GM21619 (cell line): ENCODE data around the gene ABCC10.
"Not testable (repeated sequence)": the region's sequence is repeated elsewhere in the genome, so short reads cannot be mapped to it uniquely, and the experiment has no call there.

Experiments
- ATAC-seq: cut with Tn5 transposase; IDR thresholded peaks from one replicate; pipeline ENCODE4 v1.9.1; 2021; ENCODE audit not compliant: unreplicated experiment

ABCC10 gene

DNA sequence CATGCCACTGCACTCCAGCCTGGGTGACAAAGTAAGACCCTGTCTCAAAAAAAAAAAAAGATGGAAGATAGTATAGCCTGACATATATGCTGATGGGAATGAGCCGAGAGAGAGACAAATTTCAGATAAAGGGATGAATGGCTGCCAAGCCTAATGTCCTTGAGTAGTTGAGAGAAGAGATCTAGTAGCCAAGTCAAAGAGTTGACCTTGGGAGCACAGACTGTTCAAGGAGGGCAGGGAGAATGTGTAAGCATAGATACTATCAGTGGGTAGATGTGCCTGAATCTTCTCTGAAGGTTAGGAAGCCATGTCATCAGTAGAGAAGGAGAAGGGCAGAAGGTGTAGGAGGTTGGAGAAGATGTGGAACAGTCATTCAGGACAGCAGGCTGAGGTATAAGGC, 20.0 kb upstream of the ABCC10 start:
- no peak for ATAC-seq

DNA sequence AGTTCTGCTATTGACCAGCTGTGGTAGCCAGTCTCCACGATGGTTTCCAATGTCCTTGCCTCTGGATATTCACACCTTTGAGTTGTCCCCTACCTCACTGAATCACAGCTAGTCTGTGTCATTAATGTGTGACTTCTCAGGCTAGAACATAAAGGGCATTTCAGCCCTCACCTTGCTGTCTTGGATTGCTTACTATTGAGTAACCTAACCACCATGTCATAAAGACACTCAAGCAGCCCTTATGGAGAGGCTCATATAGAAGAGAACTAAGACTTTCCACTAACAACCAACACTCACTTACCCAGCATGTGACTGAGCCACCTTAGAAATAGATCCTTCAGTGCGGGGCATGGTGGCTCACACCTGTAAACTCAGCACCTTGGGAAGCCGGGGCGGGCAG, 19.1 kb upstream of the ABCC10 start:
- no peak for ATAC-seq

DNA sequence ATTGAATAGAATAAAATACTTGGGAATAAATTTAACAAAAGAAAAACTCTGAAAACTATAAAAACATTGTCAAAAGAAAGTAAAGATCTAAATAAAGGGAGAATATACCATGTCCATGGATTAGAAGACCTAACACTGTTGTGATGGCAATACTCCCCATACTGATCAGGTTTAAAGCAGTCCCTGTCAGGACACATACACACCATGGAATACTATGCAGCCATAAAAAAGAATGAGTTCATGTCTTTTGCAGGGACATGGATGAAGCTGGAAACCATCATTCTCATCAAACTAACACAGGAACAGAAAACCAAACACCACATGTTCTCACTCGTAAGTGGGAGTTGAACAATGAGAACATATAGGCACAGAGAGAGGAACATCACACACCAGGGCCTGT, 16.6 kb upstream of the ABCC10 start:
- ATAC-seq: not testable (repeated sequence)

DNA sequence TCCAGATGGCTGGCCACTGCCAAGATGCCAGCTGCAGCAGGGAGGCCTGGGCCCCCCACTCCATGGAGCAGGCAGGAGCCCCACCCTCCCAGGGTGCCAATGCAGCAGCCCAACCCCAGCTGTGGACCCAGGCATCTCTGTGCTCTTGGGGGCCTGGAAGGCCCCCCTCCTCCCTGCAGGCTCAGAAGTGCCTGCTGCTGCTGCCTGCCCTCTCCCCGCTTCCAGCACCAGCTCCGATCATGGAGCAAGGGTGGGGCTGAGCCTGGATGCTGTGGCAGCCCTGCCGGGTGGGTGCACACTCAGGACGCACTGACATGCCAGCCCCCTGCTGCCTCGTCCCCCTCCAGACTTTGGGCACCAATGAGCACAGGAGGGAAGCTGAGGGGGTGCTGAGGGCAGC, 14.8 kb upstream of the ABCC10 start:
- no peak for ATAC-seq

DNA sequence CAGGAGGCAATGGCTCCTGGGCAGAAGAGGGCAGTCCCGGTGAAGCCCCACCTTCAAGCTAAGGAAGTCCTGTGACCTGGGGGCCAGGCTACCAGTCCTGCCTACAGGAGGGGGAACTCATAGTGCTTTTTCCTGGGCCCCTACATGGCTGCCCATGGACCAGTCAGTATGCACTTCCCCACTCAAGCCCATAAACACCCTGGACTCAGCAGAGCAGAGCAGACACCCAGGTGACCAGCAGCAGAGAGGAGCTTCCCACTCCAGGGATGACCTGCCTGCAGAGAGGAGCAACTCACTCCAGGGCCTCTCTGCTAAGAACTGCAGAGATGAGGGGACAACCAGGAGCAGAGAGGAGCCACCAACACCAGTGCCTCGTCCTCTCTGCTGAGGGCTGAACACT, 14.3 kb upstream of the ABCC10 start:
- ATAC-seq: no peak

DNA sequence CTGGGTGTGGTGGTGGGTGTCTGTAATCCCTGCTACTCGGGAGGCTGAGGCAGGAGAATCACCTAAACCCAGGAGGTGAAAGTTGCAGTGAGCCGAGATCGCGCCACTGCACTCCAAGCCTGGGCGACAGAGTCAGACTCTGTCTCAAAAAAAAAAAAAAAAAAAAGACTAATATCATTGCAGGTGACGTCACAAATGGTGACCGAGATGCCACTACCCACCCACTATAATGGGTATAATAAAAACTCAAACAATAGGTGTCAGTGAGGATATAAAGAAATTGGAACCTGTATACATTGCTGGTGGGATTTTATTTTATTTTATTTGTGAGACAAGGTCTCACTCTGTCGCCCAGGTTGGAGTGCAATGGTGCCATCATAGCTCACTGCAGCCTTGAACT, 12.1 kb upstream of the ABCC10 start:
- ATAC-seq: not testable (repeated sequence)

DNA sequence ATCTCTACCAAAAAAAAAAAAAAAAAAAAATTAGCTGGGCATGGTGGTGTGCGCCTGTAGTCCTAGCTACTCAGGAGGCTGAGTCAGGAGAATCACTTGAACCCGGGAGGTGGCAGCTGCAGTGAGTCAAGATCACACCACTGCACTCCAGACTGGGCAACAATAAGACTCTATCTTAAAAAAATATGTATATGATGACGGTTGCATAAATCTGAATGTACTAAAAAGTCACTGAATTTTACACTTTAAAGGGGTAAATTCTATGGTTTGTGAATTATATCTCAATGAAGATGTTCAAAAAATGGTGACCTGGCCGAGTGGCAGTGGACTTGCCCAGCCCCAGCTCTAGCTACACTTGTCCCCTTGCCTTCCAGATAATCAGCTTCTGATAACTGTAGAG, 10.4 kb upstream of the ABCC10 start:
- ATAC-seq: no peak

DNA sequence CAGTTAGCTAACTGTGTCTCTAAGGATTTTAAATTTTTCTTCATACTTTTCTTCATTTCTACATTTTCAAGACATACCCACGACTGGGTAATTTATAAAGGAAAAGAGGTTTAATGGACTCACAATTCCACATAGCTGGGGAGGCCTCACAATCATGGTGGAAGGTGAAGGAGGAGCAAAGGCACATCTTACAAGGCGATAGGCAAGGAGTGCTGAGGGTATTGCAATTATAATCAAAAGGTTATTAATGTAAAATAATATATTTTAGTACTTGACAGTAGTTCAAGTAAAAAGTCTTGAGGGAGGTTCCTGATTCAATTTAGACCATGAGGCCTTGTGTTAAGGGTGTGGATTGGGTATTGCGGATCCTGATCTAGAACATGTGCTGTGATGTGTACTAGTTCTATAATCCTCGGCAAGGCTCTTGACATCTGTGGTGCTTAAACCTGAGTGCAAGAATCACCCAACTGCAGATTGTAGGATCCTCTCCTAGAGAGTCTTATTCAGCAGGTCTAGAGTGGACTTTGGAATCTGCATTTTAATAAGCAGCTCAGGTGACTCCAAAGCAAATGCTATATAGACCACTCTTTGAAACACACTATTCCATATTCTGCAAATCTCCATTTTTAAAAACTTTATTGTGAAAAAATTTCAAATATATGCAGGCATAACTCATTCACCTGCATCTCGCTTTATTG, 7.2 kb upstream of the ABCC10 start:
- no peak for ATAC-seq

DNA sequence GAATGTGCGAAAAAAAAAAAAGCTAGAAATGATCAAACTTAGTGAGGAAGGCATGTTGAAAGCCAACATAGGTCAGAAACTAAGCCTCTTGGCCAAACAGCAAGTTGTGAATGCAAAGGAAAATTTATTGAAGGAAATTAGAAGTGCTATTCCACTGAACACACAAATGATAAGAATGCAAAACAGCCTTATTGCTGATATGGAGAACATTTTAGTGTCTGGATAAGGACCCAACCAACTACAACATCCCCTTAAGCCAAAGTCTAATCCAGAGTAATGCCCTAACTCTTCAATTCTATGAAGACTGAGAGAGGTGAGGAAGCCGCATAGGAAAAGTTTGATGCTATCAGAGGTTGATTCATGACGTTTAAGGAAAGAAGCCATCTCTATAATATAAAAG, 5.5 kb upstream of the ABCC10 start:
- no peak for ATAC-seq

DNA sequence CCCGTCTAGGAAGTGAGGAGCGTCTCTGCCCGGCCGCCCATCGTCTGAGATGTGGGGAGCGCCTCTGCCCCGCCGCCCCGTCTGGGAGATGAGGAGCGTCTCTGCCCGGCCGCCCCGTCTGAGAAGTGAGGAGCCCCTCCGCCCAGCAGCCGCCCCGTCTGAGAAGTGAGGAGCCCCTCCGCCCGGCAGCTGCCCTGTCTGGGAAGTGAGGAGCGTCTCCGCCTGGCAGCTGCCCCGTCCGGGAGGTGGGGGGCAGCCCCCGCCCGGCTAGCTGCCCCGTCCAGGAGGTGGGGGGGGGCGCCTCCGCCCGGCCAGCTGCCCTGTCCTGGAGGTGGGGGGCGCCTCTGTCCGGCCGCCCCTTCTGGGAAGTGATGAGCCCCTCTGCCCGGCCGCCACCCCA, 2.3 kb upstream of the ABCC10 start:
- not testable (repeated sequence) for ATAC-seq

DNA sequence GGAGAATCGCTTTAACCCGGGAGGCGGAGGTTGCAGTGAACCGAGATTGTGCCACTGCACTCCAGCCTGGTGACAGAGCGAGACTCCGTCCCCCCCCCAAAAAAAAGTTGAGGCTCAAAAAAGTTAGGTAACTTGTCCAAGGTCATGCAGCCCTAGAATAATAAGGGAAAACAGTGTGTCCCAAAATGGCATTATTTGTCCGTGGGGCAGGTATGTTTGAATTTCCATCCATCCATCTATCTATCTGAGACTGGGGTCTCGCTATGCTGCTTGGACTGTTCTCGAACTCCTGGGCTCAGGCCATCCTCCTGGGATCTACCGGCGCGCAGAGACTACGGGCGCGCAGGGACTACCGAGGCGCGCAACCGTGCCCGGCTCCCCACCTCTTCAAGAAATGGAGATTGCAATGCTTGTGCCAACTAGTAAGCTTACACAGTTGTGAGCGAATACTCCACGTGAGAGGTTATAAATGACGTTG, 374 bp upstream of the ABCC10 start:
- ATAC-seq: no peak

DNA sequence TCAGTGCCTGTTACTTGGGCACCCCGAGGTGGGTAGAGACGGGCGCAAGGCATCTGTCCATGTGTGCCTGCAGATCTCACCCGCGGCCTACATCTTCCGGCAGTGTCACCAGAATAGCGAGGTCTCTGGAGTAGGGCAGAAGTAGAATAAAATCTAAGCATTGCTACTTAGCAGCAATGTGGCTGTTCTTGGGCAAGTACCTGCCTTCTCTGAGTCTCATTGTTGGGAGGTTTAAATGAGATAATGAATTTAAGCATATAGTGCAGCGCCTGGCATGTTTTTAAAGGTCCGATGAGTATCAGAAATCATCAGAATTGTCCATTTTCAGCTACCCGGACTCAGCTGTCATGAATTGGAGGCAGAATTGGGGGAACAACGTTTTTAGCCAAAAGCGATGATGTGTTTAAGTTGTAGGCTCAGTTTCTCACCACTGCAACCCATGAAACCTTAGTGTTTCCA, 800 bp downstream of the ABCC10 start:
- no peak for ATAC-seq

DNA sequence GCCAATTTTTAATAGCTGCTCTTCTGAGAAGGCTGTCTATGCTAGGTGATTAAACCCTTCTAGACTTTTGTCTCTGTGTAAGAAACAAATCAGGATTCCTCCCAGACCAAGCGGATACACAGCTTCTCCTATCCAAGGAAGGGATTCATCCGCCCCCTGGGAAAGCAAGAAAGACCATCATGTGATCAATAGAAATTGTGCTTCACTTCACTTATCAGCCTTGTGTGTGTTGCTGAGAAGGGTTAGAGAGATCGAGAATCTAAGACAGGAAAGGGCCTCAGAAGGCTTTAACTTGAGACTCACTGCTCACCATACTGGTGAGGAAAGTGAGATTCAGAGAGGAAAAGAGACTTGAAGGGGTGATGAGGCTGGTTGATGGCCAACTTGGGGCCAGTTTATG, 1.5 kb downstream of the ABCC10 start:
- no peak for ATAC-seq

DNA sequence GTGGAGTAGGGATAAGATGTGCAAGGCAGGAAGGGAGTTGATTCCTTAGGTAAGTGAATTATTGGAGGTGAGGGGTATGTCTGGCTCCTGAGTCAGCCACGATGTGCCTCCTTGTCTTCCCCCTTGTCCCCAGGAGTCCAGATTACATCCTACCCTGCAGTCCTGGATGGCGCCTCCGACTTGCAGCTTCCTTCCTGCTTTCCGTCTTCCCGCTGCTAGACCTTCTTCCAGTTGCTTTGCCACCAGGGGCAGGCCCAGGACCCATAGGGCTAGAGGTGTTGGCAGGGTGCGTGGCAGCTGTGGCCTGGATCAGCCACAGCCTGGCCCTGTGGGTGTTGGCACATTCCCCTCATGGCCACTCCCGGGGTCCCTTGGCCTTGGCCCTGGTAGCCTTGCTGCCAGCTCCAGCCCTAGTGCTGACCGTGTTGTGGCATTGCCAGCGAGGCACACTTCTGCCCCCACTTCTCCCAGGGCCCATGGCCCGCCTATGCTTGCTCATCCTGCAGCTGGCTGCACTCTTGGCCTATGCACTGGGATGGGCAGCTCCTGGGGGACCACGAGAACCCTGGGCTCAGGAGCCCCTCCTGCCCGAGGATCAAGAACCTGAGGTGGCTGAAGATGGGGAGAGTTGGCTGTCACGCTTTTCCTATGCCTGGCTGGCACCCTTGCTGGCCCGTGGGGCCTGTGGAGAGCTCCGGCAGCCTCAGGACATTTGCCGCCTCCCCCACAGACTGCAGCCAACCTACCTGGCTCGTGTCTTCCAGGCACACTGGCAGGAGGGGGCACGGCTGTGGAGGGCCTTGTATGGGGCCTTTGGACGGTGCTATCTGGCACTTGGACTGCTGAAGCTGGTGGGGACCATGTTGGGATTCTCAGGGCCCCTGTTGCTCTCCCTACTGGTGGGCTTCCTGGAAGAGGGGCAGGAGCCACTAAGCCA, 4.9 kb downstream of the ABCC10 start:
- no peak for ATAC-seq

DNA sequence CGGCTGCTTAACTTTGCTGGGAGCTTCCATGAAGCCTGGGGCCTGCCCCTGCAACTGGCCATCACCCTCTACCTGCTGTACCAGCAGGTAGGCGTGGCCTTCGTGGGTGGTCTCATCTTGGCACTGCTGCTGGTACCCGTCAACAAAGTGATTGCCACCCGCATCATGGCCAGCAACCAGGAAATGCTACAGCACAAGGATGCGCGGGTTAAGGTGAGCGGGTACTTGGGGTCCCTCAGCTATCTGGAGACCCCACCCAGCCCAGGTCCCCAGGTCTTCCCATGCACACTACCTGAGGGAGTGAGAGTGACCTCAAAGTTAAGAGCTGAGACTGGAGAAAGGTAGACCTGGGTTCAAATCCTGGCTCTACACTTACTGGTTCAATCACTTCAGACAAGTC, 5.8 kb downstream of the ABCC10 start:
- no peak for ATAC-seq

DNA sequence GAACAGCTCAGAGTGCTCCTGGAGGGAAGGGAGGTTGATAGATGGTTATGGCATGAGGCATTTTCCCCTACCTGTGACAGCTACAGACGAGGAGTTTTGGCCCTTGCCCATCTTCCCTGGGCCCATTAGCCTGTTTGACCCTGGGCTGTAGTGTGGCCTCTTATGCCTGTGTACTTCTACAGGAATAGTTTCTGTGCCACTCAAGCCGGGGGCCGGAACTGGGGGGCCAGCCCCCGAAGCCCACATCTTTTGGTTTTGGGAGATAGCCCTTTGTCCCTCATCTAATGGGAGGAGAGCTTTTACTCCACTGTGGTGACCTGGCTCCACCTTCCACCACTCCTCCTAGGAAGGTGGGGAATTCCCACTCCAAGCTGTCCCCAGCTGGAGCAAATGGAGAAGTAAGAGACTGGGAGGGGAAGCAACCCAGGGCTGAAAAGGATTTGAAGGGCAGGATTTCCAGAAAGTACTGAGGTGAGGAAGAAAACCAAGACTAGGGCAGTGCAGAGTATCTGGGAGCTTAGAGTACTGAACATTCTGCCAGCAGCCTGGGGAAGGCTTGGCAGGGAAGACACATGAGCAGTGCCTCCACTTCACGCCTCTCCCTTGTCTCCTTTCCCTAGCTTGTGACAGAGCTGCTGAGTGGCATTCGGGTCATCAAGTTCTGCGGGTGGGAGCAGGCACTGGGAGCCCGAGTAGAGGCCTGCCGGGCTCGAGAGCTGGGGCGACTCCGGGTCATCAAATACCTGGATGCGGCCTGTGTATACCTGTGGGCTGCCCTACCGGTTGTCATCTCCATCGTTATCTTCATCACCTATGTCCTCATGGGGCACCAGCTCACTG, 6.9 kb downstream of the ABCC10 start:
- no peak for ATAC-seq

DNA sequence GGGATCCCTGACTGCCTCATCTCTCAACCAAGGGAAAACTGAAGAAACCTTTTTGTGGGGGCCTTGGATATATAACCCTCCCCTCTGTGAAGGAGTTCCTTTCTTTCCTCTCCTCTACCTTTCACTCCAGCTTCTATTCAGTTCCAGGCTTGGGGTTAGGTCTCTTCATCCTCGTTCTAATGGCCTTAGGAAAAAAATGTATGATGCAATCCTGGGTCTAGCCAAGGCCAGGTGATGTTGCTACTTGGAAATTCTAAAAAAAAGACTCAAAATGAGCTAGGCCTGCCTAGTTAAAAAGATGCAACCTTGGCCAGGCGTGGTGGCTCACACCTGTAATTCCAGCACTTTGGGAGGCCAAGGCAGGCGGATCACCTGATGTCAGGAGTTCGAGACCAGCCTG, 7.6 kb downstream of the ABCC10 start:
- no peak for ATAC-seq

DNA sequence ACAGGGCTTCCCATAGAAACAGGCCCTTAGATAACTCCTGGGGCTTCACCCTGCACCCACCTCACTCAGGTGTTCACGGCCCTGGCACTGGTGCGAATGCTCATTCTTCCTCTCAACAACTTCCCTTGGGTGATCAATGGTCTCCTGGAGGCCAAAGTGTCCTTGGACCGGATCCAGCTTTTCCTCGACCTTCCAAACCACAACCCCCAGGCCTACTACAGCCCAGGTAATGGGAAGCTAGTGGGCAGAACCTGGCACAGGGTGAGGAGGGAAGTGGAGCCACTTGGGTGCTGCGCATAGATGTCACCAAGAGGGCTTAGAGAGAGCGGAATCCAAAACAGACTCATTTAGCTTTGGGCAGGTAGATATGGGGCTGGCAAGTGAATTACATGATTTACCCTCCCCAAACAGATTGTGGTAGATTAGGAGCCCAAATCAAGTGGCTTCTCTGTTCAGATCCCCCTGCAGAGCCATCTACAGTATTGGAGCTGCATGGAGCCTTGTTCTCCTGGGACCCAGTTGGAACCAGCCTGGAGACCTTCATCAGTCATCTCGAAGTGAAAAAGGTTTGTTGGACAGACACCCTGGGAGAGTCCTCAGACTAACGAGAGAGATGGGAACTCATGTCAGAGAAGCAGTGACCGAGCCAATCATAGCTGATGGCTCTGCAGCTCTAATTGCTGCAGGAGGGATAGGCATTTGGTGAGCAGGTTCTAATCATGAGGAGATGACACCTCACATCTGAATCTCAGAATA, 8.5 kb downstream of the ABCC10 start:
- ATAC-seq: no peak

DNA sequence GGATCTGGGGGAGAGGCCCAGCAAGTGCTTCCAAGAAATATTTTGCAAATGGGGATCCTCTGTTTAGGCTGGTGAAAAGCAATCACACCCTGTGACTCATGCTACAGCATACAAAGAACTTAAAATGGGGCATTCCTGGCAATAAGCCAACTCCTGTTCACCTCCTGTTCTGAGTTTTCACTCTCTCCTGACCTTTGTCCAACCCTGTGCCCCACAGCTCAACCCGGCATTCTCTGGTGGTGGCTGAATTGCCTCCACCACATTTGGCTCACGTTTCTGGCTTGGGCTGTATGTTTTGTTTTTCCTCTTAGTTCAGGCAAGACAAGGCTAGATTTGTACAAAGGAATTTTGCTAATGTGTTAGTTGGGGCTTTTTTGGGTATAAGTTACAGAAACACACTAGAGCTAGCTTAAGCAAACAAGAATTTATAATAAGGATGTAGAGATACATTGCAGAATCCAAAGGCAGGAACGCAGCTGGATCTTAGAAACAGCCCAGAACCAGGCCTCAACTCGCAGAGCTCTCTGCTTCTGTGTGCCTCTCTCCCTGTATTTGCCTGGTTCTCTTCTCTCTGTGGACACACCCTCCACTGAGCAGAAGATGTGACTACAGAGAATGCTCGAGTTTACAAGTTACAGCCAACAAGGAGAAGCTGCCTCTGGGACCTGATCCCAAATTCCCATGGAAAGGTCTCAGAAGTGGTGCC, 9.4 kb downstream of the ABCC10 start:
- ATAC-seq: no peak

DNA sequence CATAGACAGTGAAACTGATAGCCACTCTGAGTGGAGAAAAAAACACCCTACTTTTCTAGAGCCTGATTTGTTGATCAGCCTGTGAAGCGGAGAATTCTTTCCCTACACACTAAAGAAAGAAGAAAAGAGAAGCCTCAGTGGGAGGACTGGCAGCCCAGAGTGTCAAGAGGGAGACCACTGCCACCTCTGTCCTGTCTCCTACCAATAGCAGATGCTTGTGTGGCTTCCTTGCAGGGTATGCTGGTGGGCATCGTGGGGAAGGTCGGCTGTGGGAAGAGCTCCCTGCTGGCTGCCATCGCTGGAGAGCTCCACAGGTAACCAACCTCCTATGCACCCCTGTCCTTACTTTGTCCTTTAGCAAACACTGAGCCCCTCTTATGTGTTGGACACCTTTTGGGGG, 10.4 kb downstream of the ABCC10 start:
- ATAC-seq: no peak
